Upper lobe of left lung (tissue), 6 donors: ENCODE results near the gene PSMB4. TPM values are rescaled to one million over a fixed set of nuclear protein-coding genes. Genes with fewer than 3 reads are reported as not detected.
"Not testable (repeated sequence)": the region's sequence is repeated elsewhere in the genome, so short reads cannot be mapped to it uniquely, and the experiment has no call there.

Source experiments
- ATAC-seq, 2 donors: fragments of 200-7000 bp; cut with Tn5 transposase; one replicate each; pipeline ENCODE4 v1.9.1; 2022; ENCODE audit warnings: mild to moderate bottlenecking in 2 of 2, moderate library complexity in 2 of 2; ENCODE audit not compliant: low FRiP score in 2 of 2
- DNase-seq, 2 donors: peaks; one replicate each; pipeline ENCODE4 v3.0.0-alpha.2; 2019 to 2020
- H3K27ac ChIP-seq, 4 donors: fragments of 200-600 bp; sonication (generic); one replicate each; pipeline ENCODE4 v1.5.1; 2016 to 2019
- H3K27me3 ChIP-seq, 4 donors: fragments of 200-600 bp; sonication (generic); one replicate each; pipeline ENCODE4 v1.5.1; 2017 to 2019
- H3K36me3 ChIP-seq, 4 donors: fragments of 200-600 bp; sonication (generic); one replicate each; pipeline ENCODE4 v1.5.1; 2016 to 2019
- H3K4me1 ChIP-seq, 4 donors: fragments of 200-600 bp; sonication (generic); one replicate each; pipeline ENCODE4 v1.5.1; 2018 to 2019
- H3K4me3 ChIP-seq, 4 donors: fragments of 200-600 bp; sonication (generic); one replicate each; pipeline ENCODE4 v1.5.1; 2017 to 2019; ENCODE audit warnings: mild to moderate bottlenecking in 2 of 4, moderate library complexity in 1 of 4
- H3K9me3 ChIP-seq, 4 donors: fragments of 200-600 bp; sonication (generic); one replicate each; pipeline ENCODE4 v1.5.1; 2018 to 2019
- EP300 ChIP-seq, 4 donors: sonication (generic); formaldehyde crosslinking; IDR thresholded peaks; one replicate each; pipeline ENCODE4 v1.5.1; 2017; ENCODE audit warnings: antibody characterized with exemption in 4 of 4, control low read depth in 2 of 4
- POLR2A ChIP-seq, 4 donors: fragments of 450-650 bp; IDR thresholded peaks; one replicate each; pipeline ENCODE4 v1.5.1; 2016 to 2017; ENCODE audit warnings: antibody characterized with exemption in 4 of 4, mild to moderate bottlenecking in 2 of 4
- POLR2AphosphoS5 ChIP-seq, 2 donors: sonication (generic); formaldehyde crosslinking; IDR thresholded peaks; one replicate each; pipeline ENCODE4 v1.5.1; 2017; ENCODE audit warnings: antibody characterized with exemption in 2 of 2
- WGBS, 2 donors: methylation state at CpG; one replicate each; pipeline ENCODE4 v1.1.5; 2017 to 2018; 5-methylcytosine and 5-hydroxymethylcytosine counted together
- total RNA-seq, 6 donors: library from RNA; depleted of rRNA in 4 of 6; stranded (reverse); fragments of >200 nt in 4 of 6; gene quantifications; one replicate each; pipeline versions ENCODE4 v1.1.0 to v1.2.1, GENCODE V29; 2016 to 2021
- TF ChIP-seq, protein P1 (sequence below), 6 experiments: fragments of 450-650 bp in 4 of 6; fragments of 200-600 bp in 2 of 6; sonication (generic) in 2 of 6; IDR thresholded peaks; one replicate each; pipeline ENCODE4 v1.5.1; 2016 to 2019; ENCODE audit warnings: antibody characterized with exemption in 6 of 6
- donor health status: DM: no; HTN: no; CAD: no; lungs with moderate emphysema.
- donor health status: DM: no; HTN: yes; CAD: no; lungs with severe emphysema.

PSMB4 gene
- 100 to 1,000 TPM; 127 to 216 (median 179) TPM for total RNA-seq

DNA sequence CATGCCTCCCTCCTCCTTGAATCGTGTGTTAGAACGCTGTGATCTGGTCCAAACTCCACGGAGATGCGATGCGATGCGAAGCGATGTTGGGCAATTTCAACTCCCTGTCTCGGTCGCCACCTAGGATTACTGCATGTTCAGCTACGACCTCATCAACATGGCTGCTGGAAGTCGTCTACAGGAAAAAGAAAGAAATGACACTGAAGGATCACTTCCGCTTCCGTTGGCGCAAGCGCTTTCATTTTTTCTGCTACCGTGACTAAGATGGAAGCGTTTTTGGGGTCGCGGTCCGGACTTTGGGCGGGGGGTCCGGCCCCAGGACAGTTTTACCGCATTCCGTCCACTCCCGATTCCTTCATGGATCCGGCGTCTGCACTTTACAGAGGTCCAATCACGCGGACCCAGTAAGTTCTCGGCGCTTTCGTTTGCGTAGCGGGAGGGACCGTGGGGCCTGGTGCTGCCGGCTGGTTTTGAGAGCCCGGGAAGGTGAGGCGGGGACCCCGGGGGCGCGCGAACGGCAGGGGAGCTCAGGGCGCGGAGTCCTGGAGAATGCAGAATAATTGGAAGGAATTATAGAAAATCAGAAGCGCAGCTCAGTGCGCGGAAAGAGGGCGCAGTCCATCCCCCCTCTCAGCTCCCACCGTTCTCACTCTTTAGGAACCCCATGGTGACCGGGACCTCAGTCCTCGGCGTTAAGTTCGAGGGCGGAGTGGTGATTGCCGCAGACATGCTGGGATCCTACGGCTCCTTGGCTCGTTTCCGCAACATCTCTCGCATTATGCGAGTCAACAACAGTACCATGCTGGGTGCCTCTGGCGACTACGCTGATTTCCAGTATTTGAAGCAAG, at the start of gene PSMB4:
PSMB4 (plus strand) TSS at position 250 of the 848 bp plus-strand sequence; CDS start at position 265, 15 bp downstream.
- peak; percentile 93 to 96 for ATAC-seq
- H3K27ac ChIP-seq, result peak within 1 kb of the TSS; percentile 88 to 95 (median 94)
- peak within 1 kb of the TSS; percentile 70 to 98 (median 83) for H3K4me3 ChIP-seq
- peaks cover 10 to 22% (median 15%) of the 10 kb centered on the region in 4 donors for H3K4me1 ChIP-seq
- peak; percentile 97 for TF ChIP-seq POLR2AphosphoS5 (IDR thresholded peaks at IDR 0.05)
- TF ChIP-seq POLR2A (IDR thresholded peaks at IDR 0.05), result peak in 3 of 4 donors; percentile 32 to 77 (median 71)
- TF ChIP-seq, protein P1, sequence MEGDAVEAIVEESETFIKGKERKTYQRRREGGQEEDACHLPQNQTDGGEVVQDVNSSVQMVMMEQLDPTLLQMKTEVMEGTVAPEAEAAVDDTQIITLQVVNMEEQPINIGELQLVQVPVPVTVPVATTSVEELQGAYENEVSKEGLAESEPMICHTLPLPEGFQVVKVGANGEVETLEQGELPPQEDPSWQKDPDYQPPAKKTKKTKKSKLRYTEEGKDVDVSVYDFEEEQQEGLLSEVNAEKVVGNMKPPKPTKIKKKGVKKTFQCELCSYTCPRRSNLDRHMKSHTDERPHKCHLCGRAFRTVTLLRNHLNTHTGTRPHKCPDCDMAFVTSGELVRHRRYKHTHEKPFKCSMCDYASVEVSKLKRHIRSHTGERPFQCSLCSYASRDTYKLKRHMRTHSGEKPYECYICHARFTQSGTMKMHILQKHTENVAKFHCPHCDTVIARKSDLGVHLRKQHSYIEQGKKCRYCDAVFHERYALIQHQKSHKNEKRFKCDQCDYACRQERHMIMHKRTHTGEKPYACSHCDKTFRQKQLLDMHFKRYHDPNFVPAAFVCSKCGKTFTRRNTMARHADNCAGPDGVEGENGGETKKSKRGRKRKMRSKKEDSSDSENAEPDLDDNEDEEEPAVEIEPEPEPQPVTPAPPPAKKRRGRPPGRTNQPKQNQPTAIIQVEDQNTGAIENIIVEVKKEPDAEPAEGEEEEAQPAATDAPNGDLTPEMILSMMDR (IDR thresholded peaks at IDR 0.05), result peak in 5 of 6 experiments; percentile 24 to 44 (median 35)
- TF ChIP-seq EP300 (IDR thresholded peaks at IDR 0.05), result peak in 1 of 4 donors; percentile 70
- 0 to 1% methylated on average over 19 to 63 of the region's 63 CpGs for WGBS, 2 donors
- H3K9me3 ChIP-seq, result no peaks in the 10 kb centered on the region
- H3K36me3 ChIP-seq, result peaks cover 12 to 40% (median 26%) of the 10 kb centered on the region in 4 donors
- H3K27me3 ChIP-seq, result no peaks in the 10 kb centered on the region
- DNase-seq, result peak; percentile 88 to 89

DNA sequence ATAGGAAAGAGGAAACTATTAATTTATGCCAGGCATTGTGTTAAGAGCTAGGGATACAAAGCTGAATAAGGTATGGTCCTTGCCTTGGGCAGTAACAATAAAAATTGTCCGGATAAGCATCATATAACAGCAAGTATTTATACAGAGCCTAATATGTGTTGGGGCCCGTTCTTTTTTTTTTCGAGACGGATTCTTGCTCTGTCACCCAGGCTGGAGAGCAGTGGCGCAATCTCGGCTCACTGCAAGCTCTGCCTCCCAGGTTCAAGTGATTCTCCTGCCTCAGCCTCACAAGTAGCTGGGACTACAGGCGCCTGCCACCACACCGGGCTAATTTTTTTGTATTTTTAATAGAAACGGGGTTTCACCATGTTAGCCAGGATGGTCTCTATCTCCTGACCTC, 49.0 kb upstream of the PSMB4 start:
- H3K9me3 ChIP-seq, H3K27ac ChIP-seq, ATAC-seq, H3K4me3 ChIP-seq, H3K36me3 ChIP-seq, DNase-seq, H3K27me3 ChIP-seq: not testable (repeated sequence)
- 85 to 88% methylated on average over 9 of the region's 9 CpGs for WGBS, 2 donors
- peaks cover 9 to 20% (median 14%) of the 10 kb centered on the region in 4 donors for H3K4me1 ChIP-seq

DNA sequence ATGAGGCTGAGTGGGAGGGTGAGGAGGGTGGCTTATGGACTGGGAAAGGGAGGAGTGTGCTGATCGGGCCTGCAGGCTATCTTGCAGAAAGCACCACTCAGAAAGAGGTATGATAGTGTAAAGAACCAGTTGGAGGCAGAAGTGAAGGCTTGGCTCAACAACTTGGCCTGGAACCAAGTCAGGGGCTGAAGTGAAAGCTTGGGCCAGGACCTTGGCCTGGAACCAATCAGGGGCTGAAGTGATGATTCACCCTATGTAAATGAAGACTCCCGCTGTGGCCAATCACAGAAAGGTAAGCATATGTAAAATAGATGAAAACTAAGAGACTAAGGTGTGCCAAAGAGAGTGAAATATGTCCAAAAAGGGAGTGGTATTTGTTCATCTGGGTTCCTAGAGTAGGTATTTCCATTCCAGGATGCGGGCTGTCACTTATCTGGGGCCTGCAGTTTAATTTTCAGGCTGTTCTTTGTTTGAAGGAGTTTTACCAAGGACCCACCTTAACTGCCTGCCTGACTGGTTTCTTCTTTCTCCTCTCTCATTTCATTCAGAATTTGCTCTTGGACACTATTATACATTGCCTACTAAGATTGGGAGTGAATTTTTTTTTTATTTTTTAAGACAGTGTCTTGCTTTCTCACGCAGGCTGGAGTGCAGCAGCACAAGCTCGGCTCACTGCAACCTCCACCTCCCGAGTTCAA, 47.2 kb upstream of the PSMB4 start:
- H3K9me3 ChIP-seq, result no peaks in the 10 kb centered on the region
- WGBS, 2 donors, result 82 to 88% methylated on average over 6 of the region's 6 CpGs
- ATAC-seq, result no peak
- DNase-seq, result no peak
- H3K4me1 ChIP-seq, result peaks cover 0 to 7% (median 4%) of the 10 kb centered on the region in 4 donors
- no peak overlapping the region for H3K4me3 ChIP-seq
- no peaks in the 10 kb centered on the region for H3K36me3 ChIP-seq
- TF ChIP-seq EP300 (IDR thresholded peaks at IDR 0.05) (no peak), POLR2AphosphoS5 (IDR thresholded peaks at IDR 0.05) (no peak), POLR2A (IDR thresholded peaks at IDR 0.05) (no peak)
- TF ChIP-seq, protein P1 (IDR thresholded peaks at IDR 0.05), result no peak
- H3K27ac ChIP-seq, result no peak overlapping the region
- no peaks in the 10 kb centered on the region for H3K27me3 ChIP-seq

DNA sequence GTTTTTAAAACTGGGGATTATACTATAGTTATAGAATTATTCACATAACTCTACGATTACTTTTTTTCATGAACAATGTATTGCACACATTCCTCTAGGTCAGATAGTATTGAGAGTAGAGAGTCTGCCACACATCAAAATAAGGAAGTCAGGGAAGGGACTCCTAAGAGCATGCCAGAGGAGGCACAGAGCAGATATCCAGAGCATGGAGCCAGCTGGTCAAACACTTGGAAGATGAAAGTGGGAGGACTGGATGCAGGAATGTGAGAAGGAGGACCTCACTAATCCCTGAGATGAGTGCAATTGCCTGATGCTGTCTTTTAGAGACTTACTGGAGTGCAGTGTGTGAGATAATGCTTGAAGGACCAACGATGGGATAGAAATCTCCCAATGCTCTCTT, 42.7 kb upstream of the PSMB4 start:
- Histone ChIP-seq H3K4me1 (no peaks in the 10 kb centered on the region), H3K36me3 (no peaks in the 10 kb centered on the region), H3K4me3 (no peak overlapping the region), H3K9me3 (no peaks in the 10 kb centered on the region), H3K27ac (no peak overlapping the region), H3K27me3 (no peaks in the 10 kb centered on the region)
- TF ChIP-seq EP300 (IDR thresholded peaks at IDR 0.05) (no peak), POLR2A (IDR thresholded peaks at IDR 0.05) (no peak), POLR2AphosphoS5 (IDR thresholded peaks at IDR 0.05) (no peak)
- TF ChIP-seq, protein P1 (IDR thresholded peaks at IDR 0.05), result no peak
- no peak for DNase-seq
- 40 to 47% methylated on average over 2 of the region's 2 CpGs for WGBS, 2 donors
- ATAC-seq, result no peak

DNA sequence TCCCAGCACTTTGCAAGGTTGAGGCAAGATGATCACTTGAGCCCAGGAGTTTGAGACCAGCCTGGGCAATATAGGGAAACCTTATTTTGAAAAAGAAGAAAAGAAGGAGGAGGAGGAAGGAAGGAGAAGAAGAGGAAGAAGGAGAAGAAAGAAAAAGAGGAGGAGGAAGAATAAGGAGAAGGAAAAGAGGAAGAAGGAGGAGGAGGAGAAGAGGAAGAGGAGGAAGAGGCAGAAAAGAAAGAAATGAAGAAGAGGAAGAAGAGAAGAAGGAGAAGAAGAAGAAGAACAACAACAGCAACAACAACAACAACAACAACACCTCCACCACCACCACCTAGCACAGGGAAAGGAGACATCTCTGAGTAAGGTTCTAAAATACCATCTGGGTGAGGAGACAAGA, 37.5 kb upstream of the PSMB4 start:
- Histone ChIP-seq H3K9me3 (peaks cover 0 to 11% (median 2%) of the 10 kb centered on the region in 4 donors), H3K27ac (no peak overlapping the region), H3K27me3 (no peaks in the 10 kb centered on the region), H3K4me3 (no peak overlapping the region), H3K4me1 (no peaks in the 10 kb centered on the region), H3K36me3 (peaks cover 14 to 41% (median 35%) of the 10 kb centered on the region in 4 donors)
- DNase-seq, result no peak
- TF ChIP-seq EP300 (IDR thresholded peaks at IDR 0.05) (no peak), POLR2A (IDR thresholded peaks at IDR 0.05) (no peak)
- TF ChIP-seq, protein P1 (IDR thresholded peaks at IDR 0.05), result no peak
- no peak for ATAC-seq
